Hematopoietic multipotent progenitor cell treated with erythropoietin and hydrocortisone succinate and interleukin-3 and kit ligand, for 4 days (in vitro differentiated cells): ENCODE results near the gene ORAI2.
A peak's percentile ranks its signal among the peaks of the same experiment; 100 is the strongest.

Source experiments
- DNase-seq: peaks from one replicate; pipeline ENCODE4 v3.0.0-alpha.2; 2015

ORAI2 gene

GRCh38 chr7:102415685-102416225, 17.6 kb upstream of the ORAI2 start:
- peak; percentile 64 for DNase-seq

- DNase-seq, result no peak
Observed at GRCh38 chr7:102416406-102416805, 17.0 kb upstream of the ORAI2 start.

GRCh38 chr7:102417105-102417504, 16.3 kb upstream of the ORAI2 start:
- no peak for DNase-seq

- no peak for DNase-seq
Observed at GRCh38 chr7:102418592-102418991, 14.8 kb upstream of the ORAI2 start.

GRCh38 chr7:102421706-102422240, 11.6 kb upstream of the ORAI2 start:
- DNase-seq, result peak; percentile 83

- DNase-seq, result no peak
Observed at GRCh38 chr7:102424129-102424551, 9.2 kb upstream of the ORAI2 start.

- no peak for DNase-seq
Observed at GRCh38 chr7:102424787-102425218, 8.6 kb upstream of the ORAI2 start.

- peak; percentile 89 for DNase-seq
Observed at GRCh38 chr7:102425639-102426267, 7.6 kb upstream of the ORAI2 start.

- peak; percentile 84 for DNase-seq
Observed at GRCh38 chr7:102426268-102427018, 6.9 kb upstream of the ORAI2 start.

GRCh38 chr7:102427019-102427405, 6.4 kb upstream of the ORAI2 start:
- peak; percentile 41 for DNase-seq

- DNase-seq, result no peak
Observed at GRCh38 chr7:102429141-102429899, 4.1 kb upstream of the ORAI2 start.

- DNase-seq, result peak; percentile 67
Observed at GRCh38 chr7:102431617-102432298, 1.6 kb upstream of the ORAI2 start.

GRCh38 chr7:102432442-102433218, 745 bp upstream of the ORAI2 start:
- DNase-seq, result no peak

GRCh38 chr7:102434039-102434486, 688 bp downstream of the ORAI2 start:
- DNase-seq, result no peak

- no peak for DNase-seq
Observed at GRCh38 chr7:102436118-102436517, 2.7 kb downstream of the ORAI2 start.

GRCh38 chr7:102439963-102440795, 6.8 kb downstream of the ORAI2 start:
- no peak for DNase-seq

GRCh38 chr7:102444961-102445673, 11.7 kb downstream of the ORAI2 start:
- DNase-seq, result no peak

- DNase-seq, result no peak
Observed at GRCh38 chr7:102445674-102446071, 12.3 kb downstream of the ORAI2 start.

GRCh38 chr7:102446387-102447156, 13.2 kb downstream of the ORAI2 start:
- DNase-seq, result no peak
